ENCODE results near the gene SGPP2. TPM values are rescaled to one million over a fixed set of nuclear protein-coding genes. Genes with fewer than 3 reads are reported as not detected.

The SGPP2 gene
- polyA plus RNA-seq, 3 donors: not detected

DNA sequence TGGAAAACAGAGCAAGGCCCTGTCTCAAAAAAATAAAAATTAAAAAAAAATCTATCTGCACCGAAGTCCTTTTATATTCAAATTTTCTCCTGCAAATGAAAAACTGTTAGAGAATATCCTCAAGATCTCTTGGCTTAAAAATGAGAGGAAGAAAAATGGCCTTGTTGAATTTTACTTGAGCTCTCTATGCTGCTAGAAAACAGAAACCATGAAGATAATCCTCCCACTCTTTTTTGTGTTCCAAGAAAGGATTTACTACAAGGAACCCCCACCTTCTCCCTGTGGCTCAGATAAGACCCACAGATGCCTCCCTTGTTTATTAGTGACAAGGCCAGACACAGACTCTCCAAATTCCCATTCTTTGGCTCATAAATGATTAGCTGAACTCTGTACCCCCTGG, 71.0 kb downstream of the SGPP2 start:
- Mint-ChIP-seq H3K9me3 (peaks cover 5 to 19% (median 12%) of the 10 kb centered on the region in 7 donors), H3K36me3 (no peaks in the 10 kb centered on the region), H3K4me3 (no peak overlapping the region), H3K27me3 (ENCODE audit: low read depth in 3 of 3) (peaks cover 2 to 7% (median 2%) of the 10 kb centered on the region in 3 donors), H3K4me1 (no peaks in the 10 kb centered on the region), H3K27ac (no peak overlapping the region)
- Histone ChIP-seq H3K4me1 (ENCODE audit: control insufficient read depth in 1 of 2, insufficient read depth in 2 of 2, low read length in 2 of 2) (no peaks in the 10 kb centered on the region), H3K27me3 (ENCODE audit: control insufficient read depth in 2 of 2, insufficient read depth in 2 of 2, low read length in 2 of 2) (no peaks in the 10 kb centered on the region), H2AFZ (ENCODE audit: insufficient read depth, low read depth, low read length, poor library complexity, severe bottlenecking) (no peak overlapping the region), H3K9ac (ENCODE audit: insufficient read depth, low read length, poor library complexity, severe bottlenecking) (no peak overlapping the region), H3K9me3 (replicated peaks in 1 of 2; ENCODE audit: control insufficient read depth in 1 of 2, insufficient read depth in 1 of 2, low read length in 2 of 2) (peaks cover 5 to 8% of the 10 kb centered on the region in 2 donors), H3K36me3 (replicated peaks in 1 of 2; ENCODE audit: control insufficient read depth in 1 of 2, insufficient read depth in 2 of 2, low read length in 2 of 2) (no peaks in the 10 kb centered on the region), H3K27ac (ENCODE audit: low read depth in 1 of 2, low read length in 2 of 2) (no peak overlapping the region), H4K20me1 (ENCODE audit: insufficient read depth, low read length) (no peaks in the 10 kb centered on the region), H3K4me2 (replicated peaks; ENCODE audit: extremely low read depth, low read length, poor library complexity, severe bottlenecking) (no peak overlapping the region), H3K4me3 (replicated peaks in 1 of 3; ENCODE audit: low read depth in 2 of 3, low read length in 3 of 3) (no peak overlapping the region), H3K79me2 (ENCODE audit: insufficient read depth, low read length) (no peaks in the 10 kb centered on the region)
- intact Hi-C loops (cut with micrococcal nuclease): no loop called here
- WGBS (ENCODE audit: insufficient coverage): no CpG with 5 or more reads among the region's 1 CpG
- TF ChIP-seq, protein P1, sequence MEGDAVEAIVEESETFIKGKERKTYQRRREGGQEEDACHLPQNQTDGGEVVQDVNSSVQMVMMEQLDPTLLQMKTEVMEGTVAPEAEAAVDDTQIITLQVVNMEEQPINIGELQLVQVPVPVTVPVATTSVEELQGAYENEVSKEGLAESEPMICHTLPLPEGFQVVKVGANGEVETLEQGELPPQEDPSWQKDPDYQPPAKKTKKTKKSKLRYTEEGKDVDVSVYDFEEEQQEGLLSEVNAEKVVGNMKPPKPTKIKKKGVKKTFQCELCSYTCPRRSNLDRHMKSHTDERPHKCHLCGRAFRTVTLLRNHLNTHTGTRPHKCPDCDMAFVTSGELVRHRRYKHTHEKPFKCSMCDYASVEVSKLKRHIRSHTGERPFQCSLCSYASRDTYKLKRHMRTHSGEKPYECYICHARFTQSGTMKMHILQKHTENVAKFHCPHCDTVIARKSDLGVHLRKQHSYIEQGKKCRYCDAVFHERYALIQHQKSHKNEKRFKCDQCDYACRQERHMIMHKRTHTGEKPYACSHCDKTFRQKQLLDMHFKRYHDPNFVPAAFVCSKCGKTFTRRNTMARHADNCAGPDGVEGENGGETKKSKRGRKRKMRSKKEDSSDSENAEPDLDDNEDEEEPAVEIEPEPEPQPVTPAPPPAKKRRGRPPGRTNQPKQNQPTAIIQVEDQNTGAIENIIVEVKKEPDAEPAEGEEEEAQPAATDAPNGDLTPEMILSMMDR (IDR thresholded peaks at IDR 0.05): no peak
- no peak for DNase-seq

DNA sequence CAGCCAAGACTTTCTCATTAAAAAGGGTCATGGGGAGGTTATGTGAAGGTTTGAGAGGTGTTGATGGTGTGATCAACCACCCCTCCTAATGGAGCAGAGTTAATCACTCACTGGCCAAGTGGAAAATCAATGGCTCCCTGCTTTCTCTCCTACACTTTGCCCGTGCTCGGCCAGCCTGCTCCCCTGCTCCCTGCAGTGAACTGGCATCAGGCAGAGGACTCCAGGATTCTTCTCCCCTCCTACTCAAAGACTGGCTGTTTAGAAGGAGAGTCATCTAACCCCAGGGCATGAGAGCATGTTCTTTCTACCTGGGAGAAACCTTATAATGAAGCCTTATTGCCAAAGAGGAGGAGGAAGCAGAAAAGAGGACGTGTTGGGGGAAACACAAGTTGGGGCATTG, 74.9 kb downstream of the SGPP2 start:
- Histone ChIP-seq H3K4me1 (ENCODE audit: control insufficient read depth in 1 of 2, insufficient read depth in 2 of 2, low read length in 2 of 2) (no peaks in the 10 kb centered on the region), H2AFZ (ENCODE audit: insufficient read depth, low read depth, low read length, poor library complexity, severe bottlenecking) (no peak overlapping the region), H4K20me1 (ENCODE audit: insufficient read depth, low read length) (no peaks in the 10 kb centered on the region), H3K27me3 (ENCODE audit: control insufficient read depth in 2 of 2, insufficient read depth in 2 of 2, low read length in 2 of 2) (no peaks in the 10 kb centered on the region), H3K9me3 (replicated peaks in 1 of 2; ENCODE audit: control insufficient read depth in 1 of 2, insufficient read depth in 1 of 2, low read length in 2 of 2) (no peaks in the 10 kb centered on the region), H3K4me2 (replicated peaks; ENCODE audit: extremely low read depth, low read length, poor library complexity, severe bottlenecking) (no peak overlapping the region), H3K27ac (ENCODE audit: low read depth in 1 of 2, low read length in 2 of 2) (no peak overlapping the region), H3K4me3 (replicated peaks in 1 of 3; ENCODE audit: low read depth in 2 of 3, low read length in 3 of 3) (no peak overlapping the region), H3K36me3 (replicated peaks in 1 of 2; ENCODE audit: control insufficient read depth in 1 of 2, insufficient read depth in 2 of 2, low read length in 2 of 2) (no peaks in the 10 kb centered on the region), H3K9ac (ENCODE audit: insufficient read depth, low read length, poor library complexity, severe bottlenecking) (no peak overlapping the region), H3K79me2 (ENCODE audit: insufficient read depth, low read length) (no peaks in the 10 kb centered on the region)
- Mint-ChIP-seq H3K27me3 (ENCODE audit: low read depth in 3 of 3) (peaks cover 2 to 5% (median 5%) of the 10 kb centered on the region in 3 donors), H3K27ac (no peak overlapping the region), H3K4me3 (no peak overlapping the region), H3K9me3 (peaks cover 0 to 2% (median 0%) of the 10 kb centered on the region in 7 donors), H3K4me1 (no peaks in the 10 kb centered on the region), H3K36me3 (no peaks in the 10 kb centered on the region)
- 40% methylated on average over 1 of the region's 3 CpGs for WGBS (ENCODE audit: insufficient coverage)
- TF ChIP-seq, protein P1 (IDR thresholded peaks at IDR 0.05): no peak
- no peak for DNase-seq
- intact Hi-C loops (cut with micrococcal nuclease): no loop called here
